Keratinocyte (primary cell): ENCODE results near the gene GPR139. TPM values are rescaled to one million over a fixed set of nuclear protein-coding genes. Genes with fewer than 3 reads are reported as not detected.

Source experiments
- DNase-seq: peaks from one replicate; pipeline ENCODE4 v3.0.0-alpha.2; 2011; ENCODE audit warnings: low read depth, missing footprints, low spot score
- FAIRE-seq: peaks from 2 replicates; lab custom pipeline; 2011; peaks lifted over from hg19 to GRCh38; lab: Jason Lieb, UNC
- H2AFZ ChIP-seq: 2 replicates; pipeline ENCODE4 v1.6.0; 2012; ENCODE audit warnings: low read length, control low read depth, inconsistent platforms; ENCODE audit not compliant: control insufficient read depth
- H3K27ac ChIP-seq: 2 replicates; pipeline ENCODE4 v1.5.1; 2011; ENCODE audit warnings: low read length; ENCODE audit not compliant: control insufficient read depth, insufficient read depth
- H3K27me3 ChIP-seq: 3 replicates; pipeline ENCODE4 v1.6.0; 2011; ENCODE audit warnings: low read length; ENCODE audit not compliant: control insufficient read depth, insufficient read depth; ENCODE audit errors: extremely low read depth
- H3K36me3 ChIP-seq, 2 experiments: 2 replicates in 1 of 2; 3 replicates in 1 of 2; pipeline ENCODE4 v1.5.1; 2011; ENCODE audit warnings: low read length in 2 of 2, mild to moderate bottlenecking in 1 of 2; ENCODE audit not compliant: control insufficient read depth in 2 of 2, insufficient read depth in 2 of 2; ENCODE audit errors: extremely low read depth in 1 of 2
- H3K4me1 ChIP-seq: 3 replicates; pipeline ENCODE4 v1.5.1; 2011; ENCODE audit warnings: low read length; ENCODE audit not compliant: control insufficient read depth, insufficient read depth; ENCODE audit errors: extremely low read depth
- H3K4me2 ChIP-seq: 3 replicates; pipeline ENCODE4 v1.6.0; 2011; ENCODE audit warnings: low read depth, low read length; ENCODE audit not compliant: control insufficient read depth, insufficient read depth; ENCODE audit errors: extremely low read depth
- H3K4me3 ChIP-seq, 3 experiments: fragments of 200-600 bp in 1 of 3; sonication (generic) in 1 of 3; 2 replicates in 2 of 3; 3 replicates in 1 of 3; pipeline ENCODE4 v1.5.1; 2011 to 2016; ENCODE audit warnings: low read length in 3 of 3, mild to moderate bottlenecking in 3 of 3, control low read depth in 2 of 3, inconsistent platforms in 1 of 3, low read depth in 1 of 3, mixed read lengths in 1 of 3, mixed run types in 1 of 3, moderate library complexity in 1 of 3; ENCODE audit not compliant: control insufficient read depth in 2 of 3, insufficient read depth in 2 of 3; ENCODE audit errors: extremely low read depth in 1 of 3
- H3K79me2 ChIP-seq: 2 replicates; pipeline ENCODE4 v1.6.0; 2012; ENCODE audit warnings: low read length; ENCODE audit not compliant: control insufficient read depth, insufficient read depth
- H3K9ac ChIP-seq: 3 replicates; pipeline ENCODE4 v1.6.0; 2011; ENCODE audit warnings: low read length; ENCODE audit not compliant: control insufficient read depth, insufficient read depth; ENCODE audit errors: extremely low read depth
- H3K9me1 ChIP-seq: 3 replicates; pipeline ENCODE4 v1.6.0; 2011; ENCODE audit warnings: low read length; ENCODE audit not compliant: control insufficient read depth, insufficient read depth; ENCODE audit errors: extremely low read depth
- H3K9me3 ChIP-seq: 2 replicates; pipeline ENCODE4 v1.5.1; 2012; ENCODE audit warnings: low read depth, low read length; ENCODE audit not compliant: control insufficient read depth
- H4K20me1 ChIP-seq: 3 replicates; pipeline ENCODE4 v1.6.0; 2011; ENCODE audit warnings: low read length; ENCODE audit not compliant: control insufficient read depth, insufficient read depth; ENCODE audit errors: extremely low read depth
- CTCF ChIP-seq, 3 experiments: IDR thresholded peaks in 1 of 3; conservative IDR thresholded peaks in 1 of 3; optimal IDR thresholded peaks in 1 of 3; 2 replicates in 2 of 3; 3 replicates in 1 of 3; pipeline versions ENCODE3 to v1.5.1; 2011; ENCODE audit warnings: low read length in 3 of 3, mild to moderate bottlenecking in 3 of 3, moderate library complexity in 2 of 3, control low read depth in 1 of 3, inconsistent platforms in 1 of 3; ENCODE audit not compliant: insufficient read depth in 2 of 3; ENCODE audit errors: extremely low read depth in 1 of 3
- EZH2 ChIP-seq: IDR thresholded peaks from one replicate; pipeline ENCODE4 v1.6.1; 2012; ENCODE audit warnings: inconsistent platforms, mild to moderate bottlenecking, low read length, moderate library complexity
- dilution Hi-C: fragments of 300-500 bp; cut with MboI; formaldehyde crosslinking; loops from one replicate; pipeline ENCODE4 v1.7.0; 2020; ENCODE audit warnings: low sequenced_read_pairs; ENCODE audit not compliant: extremely low pct_ligation_motif_present
- polyA plus RNA-seq, 5 experiments: library from polyadenylated mRNA; depleted of rRNA in 3 of 5; stranded (reverse) in 3 of 5; stranded (forward) in 1 of 5; unstranded in 1 of 5; fragments of >200 nt; gene quantifications; 1 replicate in 1 of 5; 2 replicates in 3 of 5; 3 replicates in 1 of 5; pipeline versions ENCODE4 v1.2.1 to v1.2.3, GENCODE V29; 2011 to 2012; ENCODE audit warnings: missing spikeins in 2 of 5, low read depth in 1 of 5, low replicate concordance in 1 of 5

GPR139 gene
- polyA plus RNA-seq, 1 donor (not counting 4 experiments of a cell fraction or from before 2014, with no cell fraction given): not detected

- Histone ChIP-seq H3K27me3 (peaks cover 28% of the 10 kb centered on the region), H3K9ac (no peak overlapping the region), H3K4me2 (no peak overlapping the region), H3K27ac (no peak overlapping the region), H4K20me1 (no peaks in the 10 kb centered on the region), H3K9me3 (no peaks in the 10 kb centered on the region), H3K4me1 (no peaks in the 10 kb centered on the region), H3K9me1 (no peaks in the 10 kb centered on the region), H2AFZ (no peak overlapping the region), H3K36me3 (no peaks in the 10 kb centered on the region), H3K79me2 (no peaks in the 10 kb centered on the region), H3K4me3 (no peak overlapping the region)
- dilution Hi-C loops: loop anchor here (10.0 kb wide), 1 partner anchor 62 kb away; no protein-coding TSS in a partner anchor
- TF ChIP-seq CTCF (optimal IDR thresholded peaks at IDR 0.05 in 1 of 3, IDR thresholded peaks at IDR 0.05 in 1 of 3, conservative IDR thresholded peaks at IDR 0.05 in 1 of 3; ENCODE audit: extremely low read depth in 1 of 3, insufficient read depth in 2 of 3, low read length in 3 of 3) (no peak), EZH2 (no peak)
- FAIRE-seq (no peak), DNase-seq (no peak)
Measured at GRCh38 chr16:20072874-20073202, 852 bp downstream of the GPR139 start.

- dilution Hi-C loops: loop anchor here (10.0 kb wide), 1 partner anchor 62 kb away; no protein-coding TSS in a partner anchor
- no peaks in the 10 kb centered on the region for H3K4me1 ChIP-seq
- H3K9me1 ChIP-seq: no peaks in the 10 kb centered on the region
- DNase-seq (no peak), FAIRE-seq (no peak)
- H3K9me3 ChIP-seq: no peaks in the 10 kb centered on the region
- no peaks in the 10 kb centered on the region for H3K79me2 ChIP-seq
- H3K27ac ChIP-seq: no peak overlapping the region
- H3K4me2 ChIP-seq: no peak overlapping the region
- H3K36me3 ChIP-seq: no peaks in the 10 kb centered on the region
- no peaks in the 10 kb centered on the region for H4K20me1 ChIP-seq
- H3K9ac ChIP-seq: no peak overlapping the region
- TF ChIP-seq EZH2 (no peak), CTCF (optimal IDR thresholded peaks at IDR 0.05 in 1 of 3, IDR thresholded peaks at IDR 0.05 in 1 of 3, conservative IDR thresholded peaks at IDR 0.05 in 1 of 3; ENCODE audit: extremely low read depth in 1 of 3, insufficient read depth in 2 of 3, low read length in 3 of 3) (no peak)
- H3K4me3 ChIP-seq: no peak overlapping the region
- no peak overlapping the region for H2AFZ ChIP-seq
- H3K27me3 ChIP-seq: peaks cover 28% of the 10 kb centered on the region
Measured at GRCh38 chr16:20072146-20072873, 1.4 kb downstream of the GPR139 start.
